Tibial nerve (tissue), 4 donors: ENCODE measurements around the gene ZGPAT.

Experiments used
- EP300 ChIP-seq, 2 donors: sonication (generic); formaldehyde crosslinking; IDR thresholded peaks; one replicate each; pipeline ENCODE4 v1.6.1; 2017; ENCODE audit warnings: antibody characterized with exemption in 2 of 2, mild to moderate bottlenecking in 1 of 2
- POLR2A ChIP-seq, 2 donors: fragments of 450-650 bp; IDR thresholded peaks; one replicate each; pipeline ENCODE4 v1.6.1; 2017; ENCODE audit warnings: antibody characterized with exemption in 2 of 2, mild to moderate bottlenecking in 2 of 2, moderate library complexity in 2 of 2
- TF ChIP-seq, protein P1 (sequence below), 5 experiments: fragments of 200-600 bp in 3 of 5; fragments of 450-650 bp in 2 of 5; sonication (generic) in 3 of 5; IDR thresholded peaks; one replicate each; pipeline ENCODE4 v1.5.1; 2016 to 2019; ENCODE audit warnings: antibody characterized with exemption in 5 of 5, mild to moderate bottlenecking in 3 of 5, moderate library complexity in 2 of 5

DNA sequence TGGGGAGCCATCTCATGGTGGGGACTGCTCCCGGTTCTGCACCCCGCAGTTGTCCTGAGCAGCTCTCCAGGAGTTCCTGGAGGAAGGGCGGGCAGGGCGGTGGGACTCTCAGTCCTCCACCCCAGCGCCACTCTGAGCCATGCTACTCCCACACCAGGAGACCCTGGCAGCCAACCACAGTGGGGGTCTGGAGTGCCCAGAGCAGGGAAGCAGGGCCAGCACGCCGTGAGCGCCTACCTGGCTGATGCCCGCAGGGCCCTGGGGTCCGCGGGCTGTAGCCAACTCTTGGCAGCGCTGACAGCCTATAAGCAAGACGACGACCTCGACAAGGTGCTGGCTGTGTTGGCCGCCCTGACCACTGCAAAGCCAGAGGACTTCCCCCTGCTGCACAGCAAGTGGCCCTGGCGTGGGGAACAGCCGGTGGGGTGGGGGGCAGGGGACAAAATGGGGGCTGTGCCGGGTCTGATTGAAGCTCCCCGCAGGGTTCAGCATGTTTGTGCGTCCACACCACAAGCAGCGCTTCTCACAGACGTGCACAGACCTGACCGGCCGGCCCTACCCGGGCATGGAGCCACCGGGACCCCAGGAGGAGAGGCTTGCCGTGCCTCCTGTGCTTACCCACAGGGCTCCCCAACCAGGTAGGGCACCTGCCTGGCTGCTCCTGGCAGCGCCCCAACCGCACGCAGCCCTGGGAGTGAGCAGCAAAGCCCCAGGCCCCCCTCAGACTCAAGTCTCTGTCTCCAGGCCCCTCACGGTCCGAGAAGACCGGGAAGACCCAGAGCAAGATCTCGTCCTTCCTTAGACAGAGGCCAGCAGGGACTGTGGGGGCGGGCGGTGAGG is 13.0 kb upstream of the ZGPAT start:
- TF ChIP-seq POLR2A (IDR thresholded peaks at IDR 0.05) (no peak), EP300 (IDR thresholded peaks at IDR 0.05) (no peak)
- TF ChIP-seq, protein P1, sequence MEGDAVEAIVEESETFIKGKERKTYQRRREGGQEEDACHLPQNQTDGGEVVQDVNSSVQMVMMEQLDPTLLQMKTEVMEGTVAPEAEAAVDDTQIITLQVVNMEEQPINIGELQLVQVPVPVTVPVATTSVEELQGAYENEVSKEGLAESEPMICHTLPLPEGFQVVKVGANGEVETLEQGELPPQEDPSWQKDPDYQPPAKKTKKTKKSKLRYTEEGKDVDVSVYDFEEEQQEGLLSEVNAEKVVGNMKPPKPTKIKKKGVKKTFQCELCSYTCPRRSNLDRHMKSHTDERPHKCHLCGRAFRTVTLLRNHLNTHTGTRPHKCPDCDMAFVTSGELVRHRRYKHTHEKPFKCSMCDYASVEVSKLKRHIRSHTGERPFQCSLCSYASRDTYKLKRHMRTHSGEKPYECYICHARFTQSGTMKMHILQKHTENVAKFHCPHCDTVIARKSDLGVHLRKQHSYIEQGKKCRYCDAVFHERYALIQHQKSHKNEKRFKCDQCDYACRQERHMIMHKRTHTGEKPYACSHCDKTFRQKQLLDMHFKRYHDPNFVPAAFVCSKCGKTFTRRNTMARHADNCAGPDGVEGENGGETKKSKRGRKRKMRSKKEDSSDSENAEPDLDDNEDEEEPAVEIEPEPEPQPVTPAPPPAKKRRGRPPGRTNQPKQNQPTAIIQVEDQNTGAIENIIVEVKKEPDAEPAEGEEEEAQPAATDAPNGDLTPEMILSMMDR (IDR thresholded peaks at IDR 0.05), result no peak
